Keratinocyte (primary cell): ENCODE data around the gene ALOX5. TPM values are rescaled to one million over a fixed set of nuclear protein-coding genes. Genes with fewer than 3 reads are reported as not detected.

Experiments
- DNase-seq: peaks from one replicate; pipeline ENCODE4 v3.0.0-alpha.2; 2011; ENCODE audit warnings: low read depth, missing footprints, low spot score
- FAIRE-seq: peaks from 2 replicates; lab custom pipeline; 2011; peaks lifted over from hg19 to GRCh38; lab: Jason Lieb, UNC
- H2AFZ ChIP-seq: 2 replicates; pipeline ENCODE4 v1.6.0; 2012; ENCODE audit warnings: low read length, control low read depth, inconsistent platforms; ENCODE audit not compliant: control insufficient read depth
- H3K27ac ChIP-seq: 2 replicates; pipeline ENCODE4 v1.5.1; 2011; ENCODE audit warnings: low read length; ENCODE audit not compliant: control insufficient read depth, insufficient read depth
- H3K27me3 ChIP-seq: 3 replicates; pipeline ENCODE4 v1.6.0; 2011; ENCODE audit warnings: low read length; ENCODE audit not compliant: control insufficient read depth, insufficient read depth; ENCODE audit errors: extremely low read depth
- H3K36me3 ChIP-seq, 2 experiments: 2 replicates in 1 of 2; 3 replicates in 1 of 2; pipeline ENCODE4 v1.5.1; 2011; ENCODE audit warnings: low read length in 2 of 2, mild to moderate bottlenecking in 1 of 2; ENCODE audit not compliant: control insufficient read depth in 2 of 2, insufficient read depth in 2 of 2; ENCODE audit errors: extremely low read depth in 1 of 2
- H3K4me1 ChIP-seq: 3 replicates; pipeline ENCODE4 v1.5.1; 2011; ENCODE audit warnings: low read length; ENCODE audit not compliant: control insufficient read depth, insufficient read depth; ENCODE audit errors: extremely low read depth
- H3K4me2 ChIP-seq: 3 replicates; pipeline ENCODE4 v1.6.0; 2011; ENCODE audit warnings: low read depth, low read length; ENCODE audit not compliant: control insufficient read depth, insufficient read depth; ENCODE audit errors: extremely low read depth
- H3K4me3 ChIP-seq, 3 experiments: fragments of 200-600 bp in 1 of 3; sonication (generic) in 1 of 3; 2 replicates in 2 of 3; 3 replicates in 1 of 3; pipeline ENCODE4 v1.5.1; 2011 to 2016; ENCODE audit warnings: low read length in 3 of 3, mild to moderate bottlenecking in 3 of 3, control low read depth in 2 of 3, inconsistent platforms in 1 of 3, low read depth in 1 of 3, mixed read lengths in 1 of 3, mixed run types in 1 of 3, moderate library complexity in 1 of 3; ENCODE audit not compliant: control insufficient read depth in 2 of 3, insufficient read depth in 2 of 3; ENCODE audit errors: extremely low read depth in 1 of 3
- H3K79me2 ChIP-seq: 2 replicates; pipeline ENCODE4 v1.6.0; 2012; ENCODE audit warnings: low read length; ENCODE audit not compliant: control insufficient read depth, insufficient read depth
- H3K9ac ChIP-seq: 3 replicates; pipeline ENCODE4 v1.6.0; 2011; ENCODE audit warnings: low read length; ENCODE audit not compliant: control insufficient read depth, insufficient read depth; ENCODE audit errors: extremely low read depth
- H3K9me1 ChIP-seq: 3 replicates; pipeline ENCODE4 v1.6.0; 2011; ENCODE audit warnings: low read length; ENCODE audit not compliant: control insufficient read depth, insufficient read depth; ENCODE audit errors: extremely low read depth
- H3K9me3 ChIP-seq: 2 replicates; pipeline ENCODE4 v1.5.1; 2012; ENCODE audit warnings: low read depth, low read length; ENCODE audit not compliant: control insufficient read depth
- H4K20me1 ChIP-seq: 3 replicates; pipeline ENCODE4 v1.6.0; 2011; ENCODE audit warnings: low read length; ENCODE audit not compliant: control insufficient read depth, insufficient read depth; ENCODE audit errors: extremely low read depth
- EZH2 ChIP-seq: IDR thresholded peaks from one replicate; pipeline ENCODE4 v1.6.1; 2012; ENCODE audit warnings: inconsistent platforms, mild to moderate bottlenecking, low read length, moderate library complexity
- dilution Hi-C: fragments of 300-500 bp; cut with MboI; formaldehyde crosslinking; loops from one replicate; pipeline ENCODE4 v1.7.0; 2020; ENCODE audit warnings: low sequenced_read_pairs; ENCODE audit not compliant: extremely low pct_ligation_motif_present
- polyA plus RNA-seq, 5 experiments: library from polyadenylated mRNA; depleted of rRNA in 3 of 5; stranded (reverse) in 3 of 5; stranded (forward) in 1 of 5; unstranded in 1 of 5; fragments of >200 nt; gene quantifications; 1 replicate in 1 of 5; 2 replicates in 3 of 5; 3 replicates in 1 of 5; pipeline versions ENCODE4 v1.2.1 to v1.2.3, GENCODE V29; 2011 to 2012; ENCODE audit warnings: missing spikeins in 2 of 5, low read depth in 1 of 5, low replicate concordance in 1 of 5
- TF ChIP-seq, protein P1 (sequence below), 3 experiments: IDR thresholded peaks in 1 of 3; conservative IDR thresholded peaks in 1 of 3; optimal IDR thresholded peaks in 1 of 3; 2 replicates in 2 of 3; 3 replicates in 1 of 3; pipeline versions ENCODE3 to v1.5.1; 2011; ENCODE audit warnings: low read length in 3 of 3, mild to moderate bottlenecking in 3 of 3, moderate library complexity in 2 of 3, control low read depth in 1 of 3, inconsistent platforms in 1 of 3; ENCODE audit not compliant: insufficient read depth in 2 of 3; ENCODE audit errors: extremely low read depth in 1 of 3

The ALOX5 gene
- polyA plus RNA-seq, 1 donor (not counting 4 experiments of a cell fraction or from before 2014, with no cell fraction given) = not detected

DNA sequence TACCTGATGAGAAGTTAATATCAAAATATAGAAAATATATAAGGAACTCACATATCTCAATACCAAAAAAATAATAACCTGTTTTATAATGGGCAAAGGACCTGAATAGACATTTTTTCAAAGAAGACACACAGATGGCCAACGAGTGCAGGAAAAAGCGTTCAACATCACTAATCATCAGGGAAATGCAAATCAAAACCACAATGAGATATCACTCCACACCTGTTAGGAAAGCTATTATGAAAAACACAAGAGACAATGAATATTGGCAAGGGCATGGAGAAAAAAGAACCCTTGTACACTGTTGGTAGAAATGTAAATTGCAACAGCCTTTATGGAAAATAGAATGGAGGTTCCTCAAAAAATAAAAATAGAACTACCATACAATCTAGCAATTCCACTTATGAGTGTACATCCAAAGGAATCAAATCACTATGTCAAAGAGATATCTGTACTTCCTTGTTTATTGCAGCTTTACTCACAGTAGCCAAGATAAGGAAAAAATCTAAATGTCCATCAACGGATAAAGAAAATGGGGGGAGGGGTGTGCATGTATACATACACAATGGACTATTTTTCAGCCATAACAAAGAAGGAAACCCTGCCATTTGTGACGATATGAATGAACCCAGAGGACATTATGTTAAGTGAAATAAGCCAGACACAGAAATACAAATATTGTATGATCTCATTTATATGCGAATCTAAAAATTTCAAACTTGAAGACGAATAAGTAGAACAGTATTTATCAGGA, 3.6 kb upstream of the ALOX5 start:
- Histone ChIP-seq H2AFZ (no peak overlapping the region), H3K9me1 (no peaks in the 10 kb centered on the region), H3K27me3 (peaks cover 27% of the 10 kb centered on the region), H3K27ac (no peak overlapping the region), H3K79me2 (no peaks in the 10 kb centered on the region), H3K4me3 (no peak overlapping the region), H3K36me3 (no peaks in the 10 kb centered on the region), H3K9ac (no peak overlapping the region), H3K4me2 (no peak overlapping the region), H3K4me1 (peaks cover 16% of the 10 kb centered on the region), H4K20me1 (no peaks in the 10 kb centered on the region), H3K9me3 (no peaks in the 10 kb centered on the region)
- DNase-seq = no peak
- FAIRE-seq = no peak
- no peak for TF ChIP-seq EZH2
- dilution Hi-C loops = no loop called here

DNA sequence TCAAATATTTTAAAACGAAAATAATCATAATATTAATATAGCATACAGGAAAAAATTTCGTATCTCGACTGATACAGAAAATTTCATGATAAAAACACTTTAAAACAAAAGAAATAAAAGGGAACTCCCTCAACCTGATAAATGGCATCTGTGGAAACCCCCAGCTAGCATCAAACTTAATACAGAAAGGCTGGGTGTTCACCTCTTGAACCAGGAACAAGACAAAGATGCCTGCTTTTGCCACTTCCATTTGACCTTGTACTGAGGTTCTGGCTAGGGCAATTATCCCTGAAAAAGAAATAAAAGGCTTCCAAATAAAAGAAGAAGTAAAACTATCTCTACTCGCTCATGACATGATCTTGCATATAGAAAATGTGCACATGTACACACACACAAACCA, 2.5 kb upstream of the ALOX5 start:
- Histone ChIP-seq H2AFZ (no peak overlapping the region), H4K20me1 (no peaks in the 10 kb centered on the region), H3K36me3 (no peaks in the 10 kb centered on the region), H3K27me3 (peaks cover 34% of the 10 kb centered on the region), H3K79me2 (no peaks in the 10 kb centered on the region), H3K4me2 (no peak overlapping the region), H3K9me1 (no peaks in the 10 kb centered on the region), H3K9ac (no peak overlapping the region), H3K27ac (no peak overlapping the region), H3K9me3 (no peaks in the 10 kb centered on the region), H3K4me3 (no peak overlapping the region), H3K4me1 (peaks cover 16% of the 10 kb centered on the region)
- DNase-seq (no peak), FAIRE-seq (no peak)
- no peak for TF ChIP-seq EZH2
- TF ChIP-seq, protein P1, sequence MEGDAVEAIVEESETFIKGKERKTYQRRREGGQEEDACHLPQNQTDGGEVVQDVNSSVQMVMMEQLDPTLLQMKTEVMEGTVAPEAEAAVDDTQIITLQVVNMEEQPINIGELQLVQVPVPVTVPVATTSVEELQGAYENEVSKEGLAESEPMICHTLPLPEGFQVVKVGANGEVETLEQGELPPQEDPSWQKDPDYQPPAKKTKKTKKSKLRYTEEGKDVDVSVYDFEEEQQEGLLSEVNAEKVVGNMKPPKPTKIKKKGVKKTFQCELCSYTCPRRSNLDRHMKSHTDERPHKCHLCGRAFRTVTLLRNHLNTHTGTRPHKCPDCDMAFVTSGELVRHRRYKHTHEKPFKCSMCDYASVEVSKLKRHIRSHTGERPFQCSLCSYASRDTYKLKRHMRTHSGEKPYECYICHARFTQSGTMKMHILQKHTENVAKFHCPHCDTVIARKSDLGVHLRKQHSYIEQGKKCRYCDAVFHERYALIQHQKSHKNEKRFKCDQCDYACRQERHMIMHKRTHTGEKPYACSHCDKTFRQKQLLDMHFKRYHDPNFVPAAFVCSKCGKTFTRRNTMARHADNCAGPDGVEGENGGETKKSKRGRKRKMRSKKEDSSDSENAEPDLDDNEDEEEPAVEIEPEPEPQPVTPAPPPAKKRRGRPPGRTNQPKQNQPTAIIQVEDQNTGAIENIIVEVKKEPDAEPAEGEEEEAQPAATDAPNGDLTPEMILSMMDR (optimal IDR thresholded peaks at IDR 0.05 in 1 of 3, IDR thresholded peaks at IDR 0.05 in 1 of 3, conservative IDR thresholded peaks at IDR 0.05 in 1 of 3; ENCODE audit: extremely low read depth in 1 of 3, insufficient read depth in 2 of 3, low read length in 3 of 3) = no peak
- dilution Hi-C loops = no loop called here
